Muscle layer of duodenum (tissue), 2 donors: ENCODE measurements around the gene KANSL1.

Experiments
- H3K27ac ChIP-seq: one replicate; pipeline ENCODE4 v1.7.0; 2013; ENCODE audit warnings: mild to moderate bottlenecking, low read length
- H3K27me3 ChIP-seq: one replicate; pipeline ENCODE4 v1.7.0; 2013; ENCODE audit warnings: low read depth, mild to moderate bottlenecking, control low read depth, low read length
- H3K36me3 ChIP-seq, 2 donors: one replicate each; pipeline ENCODE4 v1.7.0; 2013; ENCODE audit warnings: low read length in 2 of 2, control low read depth in 1 of 2, mild to moderate bottlenecking in 1 of 2; ENCODE audit not compliant: insufficient read depth in 2 of 2, control insufficient read depth in 1 of 2
- H3K4me1 ChIP-seq, 2 donors: one replicate each; pipeline ENCODE4 v1.7.0; 2013; ENCODE audit warnings: low read length in 2 of 2, mild to moderate bottlenecking in 2 of 2, control low read depth in 1 of 2, moderate library complexity in 1 of 2; ENCODE audit not compliant: insufficient read depth in 2 of 2, control insufficient read depth in 1 of 2
- H3K4me3 ChIP-seq, 2 donors: one replicate each; pipeline ENCODE4 v1.7.0; 2013; ENCODE audit warnings: low read length in 2 of 2, low read depth in 1 of 2, mild to moderate bottlenecking in 1 of 2
- H3K9me3 ChIP-seq, 2 donors: one replicate each; pipeline ENCODE4 v1.7.0; 2013; ENCODE audit warnings: low read length in 2 of 2, control low read depth in 1 of 2, mild to moderate bottlenecking in 1 of 2; ENCODE audit not compliant: control insufficient read depth in 1 of 2
- donor health status: healthy.

The KANSL1 gene

GRCh38 chr17:46001390-46002310 is 191.6 kb downstream of the KANSL1 start:
- no peak overlapping the region for H3K4me3 ChIP-seq
- no peak overlapping the region for H3K27ac ChIP-seq
- no peaks in the 10 kb centered on the region for H3K36me3 ChIP-seq
- H3K9me3 ChIP-seq = no peaks in the 10 kb centered on the region
- peaks cover 6 to 11% of the 10 kb centered on the region in 2 donors for H3K4me1 ChIP-seq
- H3K27me3 ChIP-seq = no peaks in the 10 kb centered on the region

GRCh38 chr17:46000757-46001156 is 192.5 kb downstream of the KANSL1 start:
- Histone ChIP-seq H3K9me3 (no peaks in the 10 kb centered on the region), H3K4me3 (no peak overlapping the region), H3K27me3 (no peaks in the 10 kb centered on the region), H3K4me1 (peaks cover 6 to 11% of the 10 kb centered on the region in 2 donors), H3K27ac (no peak overlapping the region), H3K36me3 (no peaks in the 10 kb centered on the region)

DNA sequence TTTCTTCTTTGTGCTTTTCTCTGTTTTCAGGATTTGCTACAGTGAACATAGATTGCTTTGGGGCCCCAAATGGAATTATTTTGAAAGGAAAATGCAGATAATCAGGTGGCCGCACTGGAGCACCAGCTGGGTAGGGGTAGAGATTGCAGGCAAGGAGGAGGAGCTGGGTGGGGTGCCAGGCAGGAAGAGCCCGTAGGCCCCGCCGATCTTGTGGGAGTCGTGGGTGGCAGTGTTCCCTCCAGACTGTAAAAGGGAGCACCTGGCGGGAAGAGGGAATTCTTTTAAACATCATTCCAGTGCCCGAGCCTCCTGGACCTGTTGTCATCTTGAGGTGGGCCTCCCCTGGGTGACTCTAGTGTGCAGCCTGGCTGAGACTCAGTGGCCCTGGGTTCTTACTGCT is 192.9 kb downstream of the KANSL1 start:
- Histone ChIP-seq H3K9me3 (no peaks in the 10 kb centered on the region), H3K36me3 (no peaks in the 10 kb centered on the region), H3K4me1 (peaks cover 6 to 11% of the 10 kb centered on the region in 2 donors), H3K4me3 (no peak overlapping the region), H3K27ac (no peak overlapping the region), H3K27me3 (no peaks in the 10 kb centered on the region)

DNA sequence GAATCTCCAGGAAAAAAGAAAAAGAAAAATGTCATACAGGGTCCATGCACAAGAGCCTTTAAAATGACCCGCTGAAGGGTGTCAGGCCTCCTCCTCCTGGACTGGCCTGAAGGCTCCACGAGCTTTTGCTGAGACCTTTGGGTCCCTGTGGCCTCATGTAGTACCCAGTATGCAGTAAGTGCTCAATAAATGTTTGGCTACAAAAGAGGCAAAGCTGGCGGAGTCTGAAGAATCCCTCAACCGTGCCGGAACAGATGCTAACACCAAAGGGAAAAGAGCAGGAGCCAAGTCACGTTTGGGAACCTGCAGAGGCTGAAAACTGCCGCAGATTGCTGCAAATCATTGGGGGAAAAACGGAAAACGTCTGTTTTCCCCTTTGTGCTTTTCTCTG is 193.3 kb downstream of the KANSL1 start:
- Histone ChIP-seq H3K27me3 (no peaks in the 10 kb centered on the region), H3K4me1 (peaks cover 6 to 11% of the 10 kb centered on the region in 2 donors), H3K36me3 (no peaks in the 10 kb centered on the region), H3K9me3 (no peaks in the 10 kb centered on the region), H3K27ac (no peak overlapping the region), H3K4me3 (no peak overlapping the region)

DNA sequence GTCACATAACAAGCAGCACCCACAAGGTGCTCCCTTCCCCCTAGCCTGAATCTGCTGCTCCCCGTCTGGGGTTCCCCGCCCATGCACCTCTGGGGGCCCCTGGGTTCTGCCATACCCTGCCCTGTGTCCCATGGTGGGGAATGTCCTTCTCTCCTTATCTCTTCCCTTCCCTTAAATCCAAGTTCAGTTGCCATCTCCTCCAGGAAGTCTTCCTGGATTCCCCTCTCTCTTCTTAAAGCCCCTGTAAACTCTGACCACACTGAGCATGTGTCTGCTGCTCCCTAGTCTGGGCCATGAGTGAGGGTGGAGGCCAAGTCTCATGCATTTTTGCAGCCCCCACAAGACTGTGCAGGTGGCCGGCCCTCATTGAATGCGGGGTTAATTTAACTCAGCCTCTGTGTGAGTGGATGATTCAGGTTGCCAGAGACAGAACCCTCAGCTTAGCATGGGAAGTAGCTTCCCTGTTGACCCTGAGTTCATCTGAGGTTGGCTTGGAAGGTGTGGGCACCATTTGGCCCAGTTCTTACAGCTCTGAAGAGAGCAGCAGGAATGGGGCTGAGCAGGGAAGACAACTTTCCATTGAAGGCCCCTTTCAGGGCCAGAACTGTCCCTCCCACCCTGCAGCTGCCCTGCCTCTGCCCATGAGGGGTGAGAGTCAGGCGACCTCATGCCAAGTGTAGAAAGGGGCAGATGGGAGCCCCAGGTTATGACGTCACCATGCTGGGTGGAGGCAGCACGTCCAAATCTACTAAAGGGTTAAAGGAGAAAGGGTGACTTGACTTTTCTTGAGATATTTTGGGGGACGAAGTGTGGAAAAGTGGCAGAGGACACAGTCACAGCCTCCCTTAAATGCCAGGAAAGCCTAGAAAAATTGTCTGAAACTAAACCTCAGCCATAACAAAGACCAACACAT is 194.0 kb downstream of the KANSL1 start, which contains the start of gene STH:
TSS of gene STH (plus strand) at position 264 of the 913 bp plus-strand sequence. CDS start at position 294, 30 bp downstream.
- Histone ChIP-seq H3K9me3 (no peaks in the 10 kb centered on the region), H3K4me1 (peaks cover 4 to 11% of the 10 kb centered on the region in 2 donors), H3K27ac (no peak within 1 kb of the TSS), H3K36me3 (no peaks in the 10 kb centered on the region), H3K27me3 (no peaks in the 10 kb centered on the region), H3K4me3 (no peak within 1 kb of the TSS)

- Histone ChIP-seq H3K4me3 (no peak overlapping the region), H3K9me3 (no peaks in the 10 kb centered on the region), H3K4me1 (no peaks in the 10 kb centered on the region), H3K36me3 (no peaks in the 10 kb centered on the region), H3K27ac (no peak overlapping the region), H3K27me3 (no peaks in the 10 kb centered on the region)
Observed at GRCh38 chr17:45997624-45998023, 195.6 kb downstream of the KANSL1 start.

DNA sequence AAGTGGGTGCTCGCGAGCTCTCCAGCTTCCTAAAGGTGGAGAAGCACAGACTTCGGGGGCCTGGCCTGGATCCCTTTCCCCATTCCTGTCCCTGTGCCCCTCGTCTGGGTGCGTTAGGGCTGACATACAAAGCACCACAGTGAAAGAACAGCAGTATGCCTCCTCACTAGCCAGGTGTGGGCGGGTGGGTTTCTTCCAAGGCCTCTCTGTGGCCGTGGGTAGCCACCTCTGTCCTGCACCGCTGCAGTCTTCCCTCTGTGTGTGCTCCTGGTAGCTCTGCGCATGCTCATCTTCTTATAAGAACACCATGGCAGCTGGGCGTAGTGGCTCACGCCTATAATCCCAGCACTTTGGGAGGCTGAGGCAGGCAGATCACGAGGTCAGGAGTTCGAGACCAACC is 196.1 kb downstream of the KANSL1 start:
- no peaks in the 10 kb centered on the region for H3K36me3 ChIP-seq
- H3K27ac ChIP-seq = no peak overlapping the region

DNA sequence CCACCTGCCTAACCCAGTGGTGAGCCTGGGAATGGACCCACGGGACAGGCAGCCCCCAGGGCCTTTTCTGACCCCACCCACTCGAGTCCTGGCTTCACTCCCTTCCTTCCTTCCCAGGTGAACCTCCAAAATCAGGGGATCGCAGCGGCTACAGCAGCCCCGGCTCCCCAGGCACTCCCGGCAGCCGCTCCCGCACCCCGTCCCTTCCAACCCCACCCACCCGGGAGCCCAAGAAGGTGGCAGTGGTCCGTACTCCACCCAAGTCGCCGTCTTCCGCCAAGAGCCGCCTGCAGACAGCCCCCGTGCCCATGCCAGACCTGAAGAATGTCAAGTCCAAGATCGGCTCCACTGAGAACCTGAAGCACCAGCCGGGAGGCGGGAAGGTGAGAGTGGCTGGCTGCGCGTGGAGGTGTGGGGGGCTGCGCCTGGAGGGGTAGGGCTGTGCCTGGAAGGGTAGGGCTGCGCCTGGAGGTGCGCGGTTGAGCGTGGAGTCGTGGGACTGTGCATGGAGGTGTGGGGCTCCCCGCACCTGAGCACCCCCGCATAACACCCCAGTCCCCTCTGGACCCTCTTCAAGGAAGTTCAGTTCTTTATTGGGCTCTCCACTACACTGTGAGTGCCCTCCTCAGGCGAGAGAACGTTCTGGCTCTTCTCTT is 196.8 kb downstream of the KANSL1 start:
- Histone ChIP-seq H3K9me3 (no peaks in the 10 kb centered on the region), H3K27ac (no peak overlapping the region), H3K36me3 (no peaks in the 10 kb centered on the region), H3K27me3 (no peaks in the 10 kb centered on the region), H3K4me3 (no peak overlapping the region), H3K4me1 (no peaks in the 10 kb centered on the region)

More for the DNA sequence above, 196.1 kb downstream of the KANSL1 start:
- H3K9me3 ChIP-seq = no peaks in the 10 kb centered on the region
- no peak overlapping the region for H3K4me3 ChIP-seq
- no peaks in the 10 kb centered on the region for H3K4me1 ChIP-seq
- no peaks in the 10 kb centered on the region for H3K27me3 ChIP-seq

GRCh38 chr17:45995627-45996270 is 197.5 kb downstream of the KANSL1 start:
- Histone ChIP-seq H3K4me3 (no peak overlapping the region), H3K9me3 (no peaks in the 10 kb centered on the region), H3K27me3 (no peaks in the 10 kb centered on the region), H3K4me1 (no peaks in the 10 kb centered on the region), H3K36me3 (no peaks in the 10 kb centered on the region), H3K27ac (no peak overlapping the region)

GRCh38 chr17:45994987-45995386 is 198.2 kb downstream of the KANSL1 start:
- Histone ChIP-seq H3K27ac (no peak overlapping the region), H3K4me1 (no peaks in the 10 kb centered on the region), H3K4me3 (no peak overlapping the region), H3K9me3 (no peaks in the 10 kb centered on the region), H3K36me3 (no peaks in the 10 kb centered on the region), H3K27me3 (no peaks in the 10 kb centered on the region)
